BE2C (cell line): ENCODE data around the gene ELF5.

ENCODE experiments used
- DNase-seq: peaks from one replicate; pipeline ENCODE4 v3.0.0-alpha.2; 2020
- H3K27me3 ChIP-seq: fragments of 250-450 bp; sonication (Bioruptor Pico); 2 replicates; pipeline ENCODE4 v1.5.1; 2020; ENCODE audit warnings: mild to moderate bottlenecking
- H3K36me3 ChIP-seq: fragments of 250-450 bp; sonication (Bioruptor Pico); 2 replicates; pipeline ENCODE4 v1.5.1; 2020; ENCODE audit warnings: mild to moderate bottlenecking
- H3K4me1 ChIP-seq: fragments of 250-450 bp; sonication (Bioruptor Pico); 2 replicates; pipeline ENCODE4 v1.5.1; 2020
- H3K4me3 ChIP-seq: 2 replicates; pipeline ENCODE4 v1.5.1; 2011; ENCODE audit warnings: low read depth, low read length
- H3K9me3 ChIP-seq: fragments of 250-450 bp; sonication (Bioruptor Pico); 2 replicates; pipeline ENCODE4 v1.5.1; 2020
- TF ChIP-seq, protein P1 (sequence below): IDR thresholded peaks from 2 replicates; pipeline ENCODE4 v1.5.1; 2012; ENCODE audit warnings: mild to moderate bottlenecking, low read depth, low read length

Gene ELF5

DNA sequence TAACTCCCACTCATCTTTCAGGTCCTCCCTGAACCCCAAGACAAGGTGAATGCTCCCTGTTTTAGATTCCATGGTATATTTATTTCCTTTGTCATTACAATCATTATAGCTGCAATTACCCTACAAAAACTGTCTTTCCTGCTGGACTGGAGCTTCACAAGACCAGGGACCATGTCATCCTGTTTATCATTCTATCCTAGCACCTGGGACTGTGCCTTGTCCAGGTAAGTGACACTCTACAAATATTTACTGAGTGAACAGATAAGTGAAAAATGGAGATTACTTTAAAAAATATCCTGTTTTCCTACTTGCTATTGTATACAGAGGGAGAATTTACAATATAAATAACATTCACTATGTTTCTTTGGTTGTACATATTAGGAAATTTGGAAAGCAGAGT is 22.5 kb upstream of the ELF5 start:
- Histone ChIP-seq H3K9me3 (no peaks in the 10 kb centered on the region), H3K27me3 (no peaks in the 10 kb centered on the region), H3K4me1 (no peaks in the 10 kb centered on the region), H3K36me3 (no peaks in the 10 kb centered on the region), H3K4me3 (no peak overlapping the region)
- TF ChIP-seq, protein P1, sequence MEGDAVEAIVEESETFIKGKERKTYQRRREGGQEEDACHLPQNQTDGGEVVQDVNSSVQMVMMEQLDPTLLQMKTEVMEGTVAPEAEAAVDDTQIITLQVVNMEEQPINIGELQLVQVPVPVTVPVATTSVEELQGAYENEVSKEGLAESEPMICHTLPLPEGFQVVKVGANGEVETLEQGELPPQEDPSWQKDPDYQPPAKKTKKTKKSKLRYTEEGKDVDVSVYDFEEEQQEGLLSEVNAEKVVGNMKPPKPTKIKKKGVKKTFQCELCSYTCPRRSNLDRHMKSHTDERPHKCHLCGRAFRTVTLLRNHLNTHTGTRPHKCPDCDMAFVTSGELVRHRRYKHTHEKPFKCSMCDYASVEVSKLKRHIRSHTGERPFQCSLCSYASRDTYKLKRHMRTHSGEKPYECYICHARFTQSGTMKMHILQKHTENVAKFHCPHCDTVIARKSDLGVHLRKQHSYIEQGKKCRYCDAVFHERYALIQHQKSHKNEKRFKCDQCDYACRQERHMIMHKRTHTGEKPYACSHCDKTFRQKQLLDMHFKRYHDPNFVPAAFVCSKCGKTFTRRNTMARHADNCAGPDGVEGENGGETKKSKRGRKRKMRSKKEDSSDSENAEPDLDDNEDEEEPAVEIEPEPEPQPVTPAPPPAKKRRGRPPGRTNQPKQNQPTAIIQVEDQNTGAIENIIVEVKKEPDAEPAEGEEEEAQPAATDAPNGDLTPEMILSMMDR, result no peak
- DNase-seq, result no peak

DNA sequence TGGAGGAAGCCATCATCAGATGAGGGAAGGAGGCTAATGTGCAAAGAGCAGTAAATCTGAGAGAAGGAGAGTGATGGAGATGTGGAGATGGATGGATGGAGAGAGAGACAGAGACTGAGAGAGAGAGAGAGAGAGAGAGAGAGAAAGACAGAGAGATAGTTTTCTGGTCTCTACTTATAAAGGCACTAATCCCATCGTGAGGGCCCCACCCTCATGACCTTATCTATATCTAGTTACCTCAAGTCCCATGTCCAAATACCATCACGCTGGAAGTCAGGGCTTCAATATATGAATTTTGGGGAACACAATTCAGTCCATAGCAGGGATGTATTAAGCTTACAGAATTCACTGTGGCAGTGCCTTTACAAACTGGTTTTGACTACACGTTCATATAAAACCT is 21.2 kb upstream of the ELF5 start:
- no peak overlapping the region for H3K4me3 ChIP-seq
- DNase-seq, result no peak
- H3K9me3 ChIP-seq, result no peaks in the 10 kb centered on the region
- H3K4me1 ChIP-seq, result no peaks in the 10 kb centered on the region
- no peaks in the 10 kb centered on the region for H3K36me3 ChIP-seq
- H3K27me3 ChIP-seq, result no peaks in the 10 kb centered on the region
- TF ChIP-seq, protein P1, result no peak

DNA sequence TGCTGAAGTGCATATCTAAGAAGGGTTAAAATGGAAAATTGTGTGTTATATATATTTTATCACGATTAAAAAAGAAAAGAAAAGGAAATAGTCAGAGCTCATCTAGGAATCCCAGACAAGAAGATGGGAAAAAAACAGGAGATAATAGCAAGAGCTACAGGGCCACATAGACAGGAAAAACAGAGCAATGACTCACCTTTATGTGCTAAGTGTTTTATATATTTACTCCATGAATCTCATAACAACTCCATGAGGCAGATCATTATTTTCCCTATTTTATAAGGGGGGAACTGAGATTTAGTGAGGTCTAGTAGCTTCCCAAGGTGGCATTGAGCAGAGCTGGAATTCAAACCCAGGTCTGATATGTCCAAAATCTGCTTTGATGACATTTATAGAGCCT is 18.1 kb upstream of the ELF5 start:
- TF ChIP-seq, protein P1, result no peak
- no peak overlapping the region for H3K4me3 ChIP-seq
- no peaks in the 10 kb centered on the region for H3K27me3 ChIP-seq
- no peaks in the 10 kb centered on the region for H3K4me1 ChIP-seq
- no peaks in the 10 kb centered on the region for H3K36me3 ChIP-seq
- no peak for DNase-seq
- no peaks in the 10 kb centered on the region for H3K9me3 ChIP-seq

DNA sequence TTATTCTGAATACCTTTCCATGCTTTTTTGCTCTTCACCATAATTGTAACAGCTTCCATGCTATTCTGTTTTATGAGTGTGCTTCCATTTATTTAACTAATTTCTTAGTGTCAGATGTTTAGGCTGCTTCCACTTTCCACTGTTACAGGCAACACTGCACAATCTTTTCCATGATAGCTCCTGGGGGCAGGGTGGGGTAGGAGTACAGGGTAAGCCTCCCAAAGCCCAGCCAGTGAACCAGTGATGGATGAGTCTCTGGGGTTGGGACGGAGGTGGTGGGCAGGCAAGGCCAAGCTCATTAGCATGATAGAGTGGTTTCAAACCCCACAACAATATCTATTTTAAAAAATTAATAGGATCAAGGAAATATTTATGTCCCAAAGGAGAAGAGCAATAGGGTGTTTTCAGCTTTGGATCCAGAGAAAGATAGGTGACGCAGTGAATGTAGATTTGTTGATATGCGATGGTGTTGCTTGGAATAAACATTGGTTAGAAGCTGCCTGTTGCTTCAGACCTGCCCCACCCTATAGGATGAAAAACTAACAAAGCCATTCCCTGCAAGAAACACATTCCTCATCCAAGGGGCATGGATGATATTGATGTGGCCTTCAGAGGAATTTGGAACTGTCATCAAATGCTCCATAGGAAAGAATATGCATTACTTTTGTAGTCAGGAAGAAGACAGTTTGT is 17.1 kb upstream of the ELF5 start:
- no peaks in the 10 kb centered on the region for H3K27me3 ChIP-seq
- no peak overlapping the region for H3K4me3 ChIP-seq
- H3K4me1 ChIP-seq, result no peaks in the 10 kb centered on the region
- TF ChIP-seq, protein P1, result no peak
- no peak for DNase-seq
- no peaks in the 10 kb centered on the region for H3K36me3 ChIP-seq
- H3K9me3 ChIP-seq, result no peaks in the 10 kb centered on the region

DNA sequence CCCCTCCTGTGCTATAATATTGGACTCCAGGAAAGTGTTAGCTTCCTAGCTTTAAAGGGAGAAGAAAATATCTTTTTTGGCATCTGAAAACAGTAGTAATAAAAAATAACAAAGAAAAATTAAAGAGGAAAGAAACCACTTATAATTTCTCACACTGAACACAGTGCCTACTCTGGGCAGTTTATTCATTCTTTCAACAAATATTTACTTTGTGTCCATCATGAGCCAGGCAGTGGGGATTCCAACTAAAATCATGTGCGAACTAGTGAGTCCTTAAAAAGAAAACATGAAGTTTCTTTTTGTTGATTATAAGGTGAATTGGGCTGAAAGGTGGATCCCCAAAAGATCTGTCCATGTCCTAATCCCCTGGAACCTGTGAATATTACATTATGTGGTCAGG is 16.0 kb upstream of the ELF5 start:
- no peak for DNase-seq
- H3K4me3 ChIP-seq, result no peak overlapping the region

DNA sequence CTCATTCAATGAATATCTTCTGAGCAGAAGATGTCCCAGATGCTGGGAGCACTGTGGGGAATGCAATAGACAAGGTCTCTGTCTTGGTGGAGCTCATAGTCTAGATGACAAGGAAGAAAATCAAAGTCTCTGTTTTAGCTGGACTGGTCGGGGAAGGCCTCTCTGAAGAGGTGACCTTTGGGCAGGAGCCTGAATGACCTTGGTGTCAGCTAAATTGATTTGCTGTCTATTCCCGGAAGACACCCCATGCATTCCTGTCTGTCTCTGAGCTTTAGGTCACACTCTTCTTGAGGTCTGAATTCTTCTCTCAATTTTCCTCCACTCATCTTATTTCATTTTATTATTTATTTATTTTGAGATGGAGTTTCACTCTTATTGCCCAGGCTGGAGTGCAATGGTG is 14.5 kb upstream of the ELF5 start:
- H3K9me3 ChIP-seq, result no peaks in the 10 kb centered on the region
- TF ChIP-seq, protein P1, result no peak
- H3K4me1 ChIP-seq, result no peaks in the 10 kb centered on the region
- H3K4me3 ChIP-seq, result no peak overlapping the region
- H3K27me3 ChIP-seq, result no peaks in the 10 kb centered on the region
- no peaks in the 10 kb centered on the region for H3K36me3 ChIP-seq
- no peak for DNase-seq

More for the DNA sequence above, 16.0 kb upstream of the ELF5 start:
- Histone ChIP-seq H3K27me3 (no peaks in the 10 kb centered on the region), H3K4me1 (no peaks in the 10 kb centered on the region), H3K36me3 (no peaks in the 10 kb centered on the region), H3K9me3 (no peaks in the 10 kb centered on the region)
- TF ChIP-seq, protein P1, result no peak
